ENCODE measurements around the gene ETV3.

- TF ChIP-seq POLR2A (IDR thresholded peaks at IDR 0.05): no peak
- TF ChIP-seq, protein P1, sequence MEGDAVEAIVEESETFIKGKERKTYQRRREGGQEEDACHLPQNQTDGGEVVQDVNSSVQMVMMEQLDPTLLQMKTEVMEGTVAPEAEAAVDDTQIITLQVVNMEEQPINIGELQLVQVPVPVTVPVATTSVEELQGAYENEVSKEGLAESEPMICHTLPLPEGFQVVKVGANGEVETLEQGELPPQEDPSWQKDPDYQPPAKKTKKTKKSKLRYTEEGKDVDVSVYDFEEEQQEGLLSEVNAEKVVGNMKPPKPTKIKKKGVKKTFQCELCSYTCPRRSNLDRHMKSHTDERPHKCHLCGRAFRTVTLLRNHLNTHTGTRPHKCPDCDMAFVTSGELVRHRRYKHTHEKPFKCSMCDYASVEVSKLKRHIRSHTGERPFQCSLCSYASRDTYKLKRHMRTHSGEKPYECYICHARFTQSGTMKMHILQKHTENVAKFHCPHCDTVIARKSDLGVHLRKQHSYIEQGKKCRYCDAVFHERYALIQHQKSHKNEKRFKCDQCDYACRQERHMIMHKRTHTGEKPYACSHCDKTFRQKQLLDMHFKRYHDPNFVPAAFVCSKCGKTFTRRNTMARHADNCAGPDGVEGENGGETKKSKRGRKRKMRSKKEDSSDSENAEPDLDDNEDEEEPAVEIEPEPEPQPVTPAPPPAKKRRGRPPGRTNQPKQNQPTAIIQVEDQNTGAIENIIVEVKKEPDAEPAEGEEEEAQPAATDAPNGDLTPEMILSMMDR (IDR thresholded peaks at IDR 0.05): no peak
Observed at GRCh38 chr1:157077394-157077793, 60.8 kb downstream of the ETV3 start.
